Vagina (tissue), 2 donors: ENCODE data around the gene CREM.

Experiments
- POLR2A ChIP-seq, 2 donors: fragments of 450-650 bp; IDR thresholded peaks; one replicate each; pipeline ENCODE4 v1.6.1; 2017; ENCODE audit warnings: antibody characterized with exemption in 2 of 2, mild to moderate bottlenecking in 2 of 2, moderate library complexity in 2 of 2
- POLR2AphosphoS5 ChIP-seq, 2 donors: sonication (generic); formaldehyde crosslinking; IDR thresholded peaks; one replicate each; pipeline ENCODE4 v1.9.0; 2017; ENCODE audit warnings: antibody characterized with exemption in 2 of 2, mild to moderate bottlenecking in 2 of 2, low read depth in 1 of 2; ENCODE audit not compliant: insufficient read depth in 1 of 2
- TF ChIP-seq, protein P1 (sequence below), 3 experiments: fragments of 450-650 bp in 2 of 3; fragments of 200-600 bp in 1 of 3; sonication (generic) in 1 of 3; IDR thresholded peaks; one replicate each; pipeline ENCODE4 v1.5.1; 2017 to 2019; ENCODE audit warnings: antibody characterized with exemption in 3 of 3, mild to moderate bottlenecking in 2 of 3, moderate library complexity in 2 of 3

DNA sequence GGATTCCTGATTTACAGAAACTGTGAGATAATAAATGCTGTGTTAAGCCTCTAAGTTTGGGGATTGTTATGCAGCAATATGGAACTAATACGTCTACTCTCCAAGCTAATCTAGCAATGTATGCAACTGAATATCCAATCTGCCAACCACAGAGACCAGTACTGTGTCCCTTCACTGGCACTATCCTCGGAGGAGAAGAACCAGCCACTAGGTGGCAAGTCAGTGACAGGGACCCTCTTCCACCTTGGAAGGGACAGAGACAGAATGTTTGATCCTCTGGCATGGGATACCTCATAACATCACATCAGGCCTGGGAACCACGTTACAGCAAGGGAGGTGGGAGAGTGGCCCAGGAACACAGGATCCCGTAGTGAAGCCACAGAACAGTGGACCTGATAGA lies 96.4 kb downstream of the CREM start:
- TF ChIP-seq, protein P1, sequence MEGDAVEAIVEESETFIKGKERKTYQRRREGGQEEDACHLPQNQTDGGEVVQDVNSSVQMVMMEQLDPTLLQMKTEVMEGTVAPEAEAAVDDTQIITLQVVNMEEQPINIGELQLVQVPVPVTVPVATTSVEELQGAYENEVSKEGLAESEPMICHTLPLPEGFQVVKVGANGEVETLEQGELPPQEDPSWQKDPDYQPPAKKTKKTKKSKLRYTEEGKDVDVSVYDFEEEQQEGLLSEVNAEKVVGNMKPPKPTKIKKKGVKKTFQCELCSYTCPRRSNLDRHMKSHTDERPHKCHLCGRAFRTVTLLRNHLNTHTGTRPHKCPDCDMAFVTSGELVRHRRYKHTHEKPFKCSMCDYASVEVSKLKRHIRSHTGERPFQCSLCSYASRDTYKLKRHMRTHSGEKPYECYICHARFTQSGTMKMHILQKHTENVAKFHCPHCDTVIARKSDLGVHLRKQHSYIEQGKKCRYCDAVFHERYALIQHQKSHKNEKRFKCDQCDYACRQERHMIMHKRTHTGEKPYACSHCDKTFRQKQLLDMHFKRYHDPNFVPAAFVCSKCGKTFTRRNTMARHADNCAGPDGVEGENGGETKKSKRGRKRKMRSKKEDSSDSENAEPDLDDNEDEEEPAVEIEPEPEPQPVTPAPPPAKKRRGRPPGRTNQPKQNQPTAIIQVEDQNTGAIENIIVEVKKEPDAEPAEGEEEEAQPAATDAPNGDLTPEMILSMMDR (IDR thresholded peaks at IDR 0.05): no peak
- TF ChIP-seq POLR2AphosphoS5 (IDR thresholded peaks at IDR 0.05; ENCODE audit: insufficient read depth in 1 of 2, low read depth in 1 of 2) (no peak), POLR2A (IDR thresholded peaks at IDR 0.05) (no peak)
